Stimulated activated CD8-positive, alpha-beta memory T cell treated with anti-CD3 and anti-CD28 coated beads, Interleukin-4, amount 100 ng/mL, for 24 hours (primary cell): ENCODE data around the gene CSPG4.
"Not testable (repeated sequence)": the region's sequence is repeated elsewhere in the genome, so short reads cannot be mapped to it uniquely, and the experiment has no call there.

Experiments used
- DNase-seq: peaks from one replicate; pipeline ENCODE4 v3.0.0-alpha.2; 2020; ENCODE audit warnings: low read depth

The CSPG4 gene

GRCh38 chr15:75688278-75688557 lies 24.4 kb downstream of the CSPG4 start:
- DNase-seq = no peak

DNA sequence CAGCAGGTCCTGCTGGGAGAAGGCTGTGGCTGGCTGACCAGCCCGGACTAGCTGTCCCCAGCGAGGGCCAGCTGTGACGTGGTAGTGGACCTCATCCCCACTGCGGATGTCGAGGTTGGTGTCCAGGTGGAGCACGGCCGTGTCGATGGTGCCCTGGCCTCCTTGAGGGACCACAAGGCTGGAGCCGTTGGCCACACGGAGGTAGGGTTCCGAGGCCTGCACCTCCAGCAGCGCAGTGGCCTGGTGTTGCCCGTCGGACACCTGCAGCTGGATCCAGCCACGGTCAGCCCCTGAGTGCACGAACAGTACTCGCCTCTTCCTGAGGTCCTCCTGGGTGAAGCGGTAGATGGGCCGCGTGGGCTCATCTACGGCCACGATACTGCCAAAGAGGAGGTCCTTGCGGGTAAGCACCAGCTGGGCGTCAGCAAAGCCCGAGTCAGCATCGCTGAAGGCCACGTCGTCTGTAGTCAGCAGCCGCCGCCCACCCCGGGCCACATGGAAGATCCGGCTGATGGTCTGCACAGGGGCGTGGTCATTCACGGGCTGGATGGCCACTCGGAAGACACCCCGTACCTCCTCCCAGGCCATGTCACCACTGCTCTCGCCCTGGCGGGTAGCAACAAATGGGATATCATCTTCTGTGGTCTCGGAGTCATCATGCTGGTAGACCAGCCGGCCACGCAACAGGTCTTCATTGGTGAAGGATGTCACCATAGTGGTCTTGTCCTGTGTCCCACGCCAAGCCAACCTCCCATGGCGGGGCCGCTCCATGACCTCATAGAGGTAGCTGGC lies 25.0 kb downstream of the CSPG4 start:
- DNase-seq = no peak

- DNase-seq = peak; percentile 59
Observed at GRCh38 chr15:75686212-75686642, 26.4 kb downstream of the CSPG4 start.

DNA sequence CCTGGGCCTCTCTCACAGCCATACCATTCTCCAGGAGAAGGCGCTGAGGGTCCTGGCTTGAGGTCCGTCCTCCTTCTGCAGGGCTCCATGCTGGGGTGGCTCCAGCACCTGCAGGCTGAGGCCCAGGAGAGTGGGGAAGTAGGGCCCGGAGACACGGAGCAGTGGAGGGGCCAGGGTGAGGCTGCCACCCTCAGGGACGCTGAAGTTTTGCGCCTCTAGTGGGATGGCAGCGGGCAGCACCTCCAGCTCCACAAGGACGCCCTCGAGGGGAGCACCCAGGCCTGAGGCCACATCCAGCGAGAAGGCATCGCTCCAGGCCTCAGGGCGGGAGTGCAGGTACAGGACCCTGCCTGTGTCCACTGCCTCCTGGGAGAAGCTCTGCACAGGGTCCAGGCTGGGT lies 27.5 kb downstream of the CSPG4 start:
- DNase-seq = no peak

GRCh38 chr15:75684648-75685047 lies 28.0 kb downstream of the CSPG4 start:
- DNase-seq = no peak

GRCh38 chr15:75683646-75684312 lies 28.9 kb downstream of the CSPG4 start:
- peak; percentile 63 for DNase-seq

DNA sequence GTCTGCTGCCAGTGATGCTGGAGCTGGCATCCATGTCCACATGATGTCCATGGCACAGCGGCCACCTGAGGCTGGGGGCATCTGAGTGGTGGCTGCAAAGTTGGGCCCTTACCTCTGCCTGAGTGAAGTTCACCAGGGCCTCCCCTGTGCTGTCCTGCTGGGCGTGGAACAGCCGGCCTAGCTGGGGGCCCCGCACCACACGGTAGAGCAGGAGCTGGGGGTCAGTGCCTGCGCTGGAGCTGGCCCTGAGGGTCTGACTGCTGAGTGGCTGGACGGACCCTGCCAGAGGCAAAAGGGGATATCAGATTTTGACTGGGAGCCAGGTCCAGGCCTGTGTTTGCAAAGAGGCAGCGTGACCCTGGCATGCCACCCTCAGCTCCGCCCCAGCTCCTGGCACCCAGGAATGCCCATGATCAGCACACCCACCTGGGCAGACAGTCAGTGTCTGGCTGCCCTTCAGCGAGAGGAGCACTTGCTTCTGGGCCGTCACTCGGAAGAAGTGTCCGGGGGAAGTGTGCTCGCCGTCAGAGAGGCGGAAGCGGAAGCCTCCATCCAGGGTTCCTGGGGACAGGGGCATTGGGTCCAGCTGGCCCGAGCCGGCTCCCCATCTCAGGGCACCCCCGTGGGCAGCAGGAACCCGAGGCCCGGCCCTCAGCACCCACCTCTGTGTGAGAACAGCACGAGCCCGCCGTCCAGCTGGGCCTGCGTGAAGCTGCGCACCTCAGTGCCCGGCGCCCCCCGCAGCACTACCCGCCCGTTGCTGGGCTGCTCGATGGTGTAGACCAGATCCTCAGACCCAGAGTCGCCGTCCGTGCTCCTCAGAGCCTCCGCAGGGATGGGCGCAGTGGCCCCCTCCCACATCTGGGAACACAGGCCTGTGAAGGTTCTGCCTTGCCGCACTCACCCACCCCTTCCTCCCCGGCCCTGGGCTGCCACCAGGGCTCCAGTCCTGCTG lies 30.2 kb downstream of the CSPG4 start:
- DNase-seq = no peak

DNA sequence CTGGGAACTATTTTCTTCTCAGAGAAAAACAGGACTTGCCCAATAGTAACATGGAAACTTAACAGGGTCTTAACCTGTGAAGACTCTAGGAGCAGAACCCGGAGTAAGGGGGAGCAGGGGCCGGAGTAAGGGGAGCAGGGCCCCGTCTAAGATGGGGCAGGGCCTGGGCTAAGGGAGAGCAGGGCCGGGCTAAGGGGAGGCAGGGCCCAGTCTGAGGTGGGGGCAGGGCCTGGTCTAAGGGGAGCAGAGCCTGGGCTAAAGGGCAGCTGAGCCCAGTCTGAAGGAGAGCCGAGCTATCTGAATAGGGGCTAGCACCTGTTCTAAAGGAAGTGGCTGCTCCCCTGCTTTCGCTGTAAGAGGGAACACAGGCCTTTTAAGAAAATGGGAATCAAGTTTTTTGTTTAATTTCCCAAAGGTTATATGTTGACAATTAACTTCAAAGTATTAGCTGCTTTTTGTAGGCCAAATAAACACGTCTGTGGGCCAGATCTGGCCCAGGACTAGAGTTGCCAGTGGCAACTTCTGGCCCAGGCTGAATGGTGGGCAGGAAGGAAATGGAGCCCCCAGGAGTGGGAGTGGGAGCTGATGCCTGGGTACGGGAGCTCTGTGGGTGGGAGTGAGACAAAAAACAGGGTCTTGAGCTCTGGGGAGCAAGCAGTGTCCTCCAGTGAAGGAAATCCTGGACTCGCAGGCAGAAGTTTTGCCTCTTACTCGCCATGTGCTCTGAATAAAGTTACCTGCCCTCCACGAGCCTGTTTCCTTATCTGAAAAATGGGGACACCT lies 32.5 kb downstream of the CSPG4 start:
- DNase-seq = no peak

- not testable (repeated sequence) for DNase-seq
Observed at GRCh38 chr15:75678324-75678690, 34.3 kb downstream of the CSPG4 start.

- no peak for DNase-seq
Observed at GRCh38 chr15:75677465-75678323, 35.0 kb downstream of the CSPG4 start.

DNA sequence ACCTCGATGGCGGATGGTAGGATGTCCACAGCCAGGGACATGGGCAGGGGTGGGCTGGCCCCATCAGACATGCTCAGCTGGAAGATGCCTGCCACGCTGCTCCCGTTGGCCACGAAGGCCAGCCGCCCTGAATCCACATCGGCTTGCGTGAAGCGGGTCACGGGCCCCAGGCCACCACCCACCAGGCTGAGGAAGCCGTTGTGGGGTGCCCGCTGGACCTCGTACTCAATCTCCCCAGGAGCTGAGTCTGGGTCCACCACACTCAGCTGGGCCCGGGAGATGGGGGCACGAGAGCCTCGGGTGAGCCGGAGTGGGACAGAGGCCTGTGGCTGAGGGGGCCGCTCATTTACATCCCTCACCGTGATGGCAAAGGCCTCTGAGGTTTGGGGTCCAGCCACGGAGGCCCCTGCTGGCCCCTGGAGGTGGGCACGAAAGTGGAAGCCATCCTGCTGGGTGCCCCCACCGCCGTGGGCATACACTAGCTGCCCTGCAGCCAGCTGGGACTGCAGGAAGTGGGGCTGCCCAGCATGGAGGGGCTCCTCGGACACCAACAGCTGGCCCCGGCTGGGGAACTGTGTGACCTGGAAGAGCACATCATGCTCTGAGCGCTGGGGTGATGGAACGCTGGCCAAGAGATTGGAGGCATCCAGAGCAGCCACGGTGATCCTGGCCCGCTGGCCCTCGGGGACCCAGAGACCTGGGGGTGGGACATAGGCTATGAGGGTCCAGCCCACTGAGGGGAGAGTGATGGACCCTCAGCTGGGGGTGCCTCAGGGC lies 35.8 kb downstream of the CSPG4 start:
- DNase-seq = no peak

DNA sequence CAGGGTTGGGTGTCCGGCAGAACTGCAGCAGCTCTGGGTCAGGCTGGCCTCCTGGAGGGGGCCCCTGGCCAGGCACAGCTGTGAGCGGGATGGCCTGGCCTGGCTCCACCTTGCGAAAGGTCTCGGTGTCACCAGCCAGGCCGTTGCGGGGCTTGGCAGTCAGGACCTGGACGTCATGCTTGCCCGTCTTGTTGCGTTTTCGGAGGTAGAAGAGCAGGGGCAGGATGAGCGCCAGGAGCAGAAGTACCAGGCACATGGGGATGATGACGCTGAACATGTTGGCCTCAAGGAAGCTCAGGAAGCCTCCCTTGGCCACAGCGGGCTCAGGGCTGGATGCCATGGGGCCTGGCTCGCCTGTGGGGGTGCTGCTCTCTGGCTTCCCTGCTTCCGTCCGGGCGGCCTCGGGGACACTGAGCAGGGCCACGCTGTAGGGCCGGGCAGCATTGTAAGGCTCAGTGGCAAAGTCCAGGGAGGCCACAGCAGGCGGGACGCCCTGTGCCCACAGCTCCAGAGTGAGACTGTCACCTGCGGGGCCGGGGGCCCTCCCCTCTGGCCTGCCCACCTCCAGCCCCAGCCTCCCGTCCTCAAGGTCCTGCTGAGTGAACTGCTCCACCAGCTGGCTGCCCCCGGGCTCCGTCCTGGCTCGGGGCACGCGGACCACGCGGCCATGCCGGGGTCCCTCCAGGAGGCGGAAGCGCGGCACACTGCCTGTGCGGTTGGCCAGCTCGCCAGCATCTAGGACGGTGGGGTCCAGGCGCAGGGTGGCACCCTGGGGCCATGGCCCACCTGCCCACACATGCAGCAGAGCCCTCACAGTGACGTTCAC lies 36.9 kb downstream of the CSPG4 start:
- DNase-seq = no peak

- DNase-seq = no peak
Observed at GRCh38 chr15:75674366-75674765, 38.3 kb downstream of the CSPG4 start.

GRCh38 chr15:75673426-75674235 lies 39.0 kb downstream of the CSPG4 start:
- DNase-seq = no peak

GRCh38 chr15:75672646-75673425 lies 39.8 kb downstream of the CSPG4 start:
- DNase-seq = no peak

GRCh38 chr15:75671730-75672602 lies 40.7 kb downstream of the CSPG4 start:
- no peak for DNase-seq

- no peak for DNase-seq
Observed at GRCh38 chr15:75669879-75670212, 42.8 kb downstream of the CSPG4 start.
